NCI-H1930 (cell line): ENCODE data around the gene LLGL1.

Experiments
- DNase-seq, 2 experiments: peaks; one replicate each; lab custom pipeline; 2025; lab: John Stamatoyannopoulos, UW

LLGL1 gene

DNA sequence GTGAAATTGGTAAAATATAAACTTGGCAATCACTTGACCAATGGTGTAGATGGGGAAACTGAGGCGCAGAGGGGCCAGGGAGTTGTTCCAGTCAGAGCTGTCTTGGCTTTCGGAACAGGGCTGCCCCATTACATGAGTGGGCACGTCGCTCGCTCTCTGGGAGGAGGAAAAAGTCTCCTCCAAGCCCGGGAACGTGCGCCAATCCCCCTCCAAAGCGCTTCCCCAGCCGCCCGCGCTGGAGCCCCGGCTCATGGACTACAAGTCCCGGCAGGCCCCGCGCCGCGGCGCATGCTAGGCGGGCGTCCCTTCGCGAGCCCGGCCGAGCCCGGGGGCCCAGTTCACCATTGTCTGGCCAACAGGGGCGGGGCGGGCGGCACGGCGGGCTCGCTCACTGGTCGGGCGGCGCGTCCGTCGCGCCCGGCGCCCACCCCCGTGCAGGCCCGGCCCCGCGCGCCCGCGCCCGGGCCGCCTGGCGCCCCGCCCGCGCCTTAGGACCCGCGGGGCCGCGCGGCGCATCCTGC, at the start of gene LLGL1:
Gene LLGL1 (plus strand): TSS at position 515 of the 521 bp plus-strand sequence. CDS start 48 bp downstream, outside the sequence.
- DNase-seq, result peak; percentile 90 to 95

- no peak for DNase-seq
Measured at GRCh38 chr17:18176176-18176575, 49.3 kb upstream of the LLGL1 start.

- DNase-seq, result no peak
Measured at GRCh38 chr17:18177133-18177532, 48.3 kb upstream of the LLGL1 start.

GRCh38 chr17:18177722-18178121, 47.7 kb upstream of the LLGL1 start:
- no peak for DNase-seq

DNA sequence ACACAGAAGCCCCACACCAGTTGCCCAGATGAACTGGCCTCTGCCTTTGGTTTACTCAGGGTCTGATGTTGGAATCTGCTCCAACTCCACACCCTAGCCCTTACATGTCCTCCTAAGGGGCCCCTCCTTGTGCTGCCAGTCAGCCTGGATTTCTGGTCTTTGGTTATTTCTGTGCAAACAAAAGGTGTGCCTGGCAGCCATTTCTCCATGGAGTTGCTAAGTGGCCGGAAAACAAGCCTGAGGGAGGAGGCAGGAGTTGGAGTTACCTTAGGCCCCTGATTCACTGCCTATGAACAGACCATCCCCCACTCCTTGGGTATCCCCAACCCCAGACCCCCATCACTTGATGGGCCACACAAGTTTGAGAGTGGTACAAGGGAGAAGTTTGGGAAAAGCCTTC, 46.2 kb upstream of the LLGL1 start:
- DNase-seq, result no peak

DNA sequence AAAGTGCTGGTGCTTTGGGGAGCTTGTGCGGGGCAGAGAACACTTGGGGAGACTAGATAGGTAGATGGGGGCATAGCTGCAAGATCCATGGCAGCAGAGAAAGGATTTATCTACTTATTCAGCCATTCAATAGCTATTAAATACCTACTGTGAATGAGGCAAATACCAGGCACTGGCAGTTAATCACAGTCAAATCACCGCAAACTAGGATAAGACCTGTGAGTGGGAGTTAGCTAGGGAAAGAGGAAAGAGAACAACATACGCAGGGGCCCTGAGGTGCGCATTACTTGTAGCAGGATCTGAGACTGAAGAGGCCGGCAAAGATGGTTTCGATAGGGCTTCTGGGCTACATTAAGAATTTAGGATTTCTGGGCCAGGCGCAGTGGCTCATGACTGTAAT, 45.6 kb upstream of the LLGL1 start:
- no peak for DNase-seq

GRCh38 chr17:18181358-18181757, 44.1 kb upstream of the LLGL1 start:
- no peak for DNase-seq

DNA sequence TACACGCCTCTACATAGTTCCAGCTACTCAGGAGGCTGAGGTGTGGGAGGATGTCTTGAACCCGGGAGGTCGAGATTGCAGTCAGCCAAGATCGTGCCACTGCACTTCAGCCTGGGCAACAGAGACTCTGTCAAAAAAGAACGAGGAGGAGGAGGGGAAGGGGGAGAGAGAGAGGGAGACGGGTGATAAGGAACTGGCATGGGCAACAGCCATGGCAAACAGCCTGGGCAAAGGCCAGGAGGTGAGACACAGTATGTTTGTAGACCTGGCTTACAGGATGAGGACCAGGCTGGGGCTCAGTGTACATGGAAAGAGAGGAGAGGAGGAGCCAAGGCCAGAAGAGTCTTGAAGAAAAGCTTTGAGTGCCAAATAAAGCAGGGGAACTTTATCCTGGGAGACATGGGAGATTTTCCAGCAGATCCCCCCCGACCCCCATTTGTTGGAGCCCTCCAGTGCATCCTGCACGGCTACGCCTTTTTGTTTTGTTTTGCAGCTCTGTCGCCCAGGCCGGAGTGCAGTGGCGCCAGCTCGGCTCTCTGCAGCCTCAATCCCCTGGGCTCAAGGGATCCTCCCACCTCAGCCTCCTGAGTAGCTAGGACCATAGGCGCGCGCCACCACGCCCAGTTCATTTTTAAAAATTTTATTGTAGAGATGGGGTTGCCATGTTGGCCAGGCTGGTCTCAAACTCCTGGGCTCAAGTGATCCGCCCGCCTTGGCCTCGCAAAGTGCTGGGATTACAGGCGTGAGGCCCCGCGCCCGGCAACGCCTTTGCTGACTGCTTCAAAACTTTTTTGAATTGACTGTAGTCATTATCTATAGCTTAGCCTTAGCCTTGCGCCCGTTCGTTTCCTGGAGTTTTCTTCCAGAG, 43.1 kb upstream of the LLGL1 start:
- no peak for DNase-seq

- peak; percentile 75 to 86 for DNase-seq
Measured at GRCh38 chr17:18182978-18183333, 42.5 kb upstream of the LLGL1 start.

DNA sequence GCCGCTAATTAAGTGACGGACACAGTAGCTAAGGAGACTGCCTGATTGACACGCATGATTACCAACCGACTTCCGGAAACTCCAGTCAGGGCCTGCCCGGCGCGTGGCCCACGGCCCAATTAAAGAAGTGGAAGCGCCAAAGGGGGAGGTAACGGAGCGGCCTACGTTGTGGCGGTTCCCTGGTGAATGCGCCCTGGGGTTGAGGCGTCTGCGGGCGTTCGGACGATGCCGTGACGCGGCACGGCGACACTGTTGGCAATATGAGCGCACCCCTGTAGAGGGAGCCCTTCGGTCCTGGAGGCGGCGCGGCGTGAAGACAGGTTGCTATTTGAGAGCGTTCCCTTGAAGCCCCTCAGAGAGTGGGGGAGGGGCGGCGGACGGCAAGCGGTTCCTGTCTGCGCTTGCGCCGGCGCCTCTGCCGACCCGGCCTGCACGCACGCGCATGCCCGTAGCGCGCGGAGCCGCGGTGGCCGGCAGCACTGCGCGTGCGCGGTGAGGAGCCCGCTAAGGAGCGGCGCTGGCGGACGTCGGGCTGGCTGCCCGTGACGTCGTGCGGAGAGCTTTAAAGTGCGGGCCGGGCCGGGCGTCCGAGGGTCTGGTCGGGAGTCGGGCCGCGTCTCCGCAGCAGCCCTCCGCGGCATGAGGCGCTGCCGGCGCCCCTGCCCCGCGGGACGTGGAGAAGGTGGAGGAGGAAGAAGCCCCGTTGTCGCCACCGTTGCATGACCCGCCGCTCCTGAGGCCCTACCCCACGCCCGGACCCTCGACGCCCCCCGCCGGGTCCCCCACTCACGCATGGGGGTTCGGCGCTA, 41.9 kb upstream of the LLGL1 start, which contains the start of gene ALKBH5:
Gene ALKBH5 (plus strand): TSS at position 495 of the 809 bp plus-strand sequence. CDS start 416 bp downstream, outside the sequence.
- peak; percentile 99 to 100 for DNase-seq

DNA sequence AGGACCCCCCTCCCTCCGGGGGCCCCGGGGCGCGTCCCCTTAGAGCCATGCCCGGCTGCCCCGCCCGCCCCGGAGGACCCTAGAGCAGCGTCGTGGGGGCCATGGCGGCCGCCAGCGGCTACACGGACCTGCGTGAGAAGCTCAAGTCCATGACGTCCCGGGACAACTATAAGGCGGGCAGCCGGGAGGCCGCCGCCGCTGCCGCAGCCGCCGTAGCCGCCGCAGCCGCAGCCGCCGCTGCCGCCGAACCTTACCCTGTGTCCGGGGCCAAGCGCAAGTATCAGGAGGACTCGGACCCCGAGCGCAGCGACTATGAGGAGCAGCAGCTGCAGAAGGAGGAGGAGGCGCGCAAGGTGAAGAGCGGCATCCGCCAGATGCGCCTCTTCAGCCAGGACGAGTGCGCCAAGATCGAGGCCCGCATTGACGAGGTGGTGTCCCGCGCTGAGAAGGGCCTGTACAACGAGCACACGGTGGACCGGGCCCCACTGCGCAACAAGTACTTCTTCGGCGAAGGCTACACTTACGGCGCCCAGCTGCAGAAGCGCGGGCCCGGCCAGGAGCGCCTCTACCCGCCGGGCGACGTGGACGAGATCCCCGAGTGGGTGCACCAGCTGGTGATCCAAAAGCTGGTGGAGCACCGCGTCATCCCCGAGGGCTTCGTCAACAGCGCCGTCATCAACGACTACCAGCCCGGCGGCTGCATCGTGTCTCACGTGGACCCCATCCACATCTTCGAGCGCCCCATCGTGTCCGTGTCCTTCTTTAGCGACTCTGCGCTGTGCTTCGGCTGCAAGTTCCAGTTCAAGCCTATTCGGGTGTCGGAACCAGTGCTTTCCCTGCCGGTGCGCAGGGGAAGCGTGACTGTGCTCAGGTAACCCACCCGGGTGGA, 41.0 kb upstream of the LLGL1 start:
- no peak for DNase-seq

- no peak for DNase-seq
Measured at GRCh38 chr17:18185391-18185790, 40.0 kb upstream of the LLGL1 start.

DNA sequence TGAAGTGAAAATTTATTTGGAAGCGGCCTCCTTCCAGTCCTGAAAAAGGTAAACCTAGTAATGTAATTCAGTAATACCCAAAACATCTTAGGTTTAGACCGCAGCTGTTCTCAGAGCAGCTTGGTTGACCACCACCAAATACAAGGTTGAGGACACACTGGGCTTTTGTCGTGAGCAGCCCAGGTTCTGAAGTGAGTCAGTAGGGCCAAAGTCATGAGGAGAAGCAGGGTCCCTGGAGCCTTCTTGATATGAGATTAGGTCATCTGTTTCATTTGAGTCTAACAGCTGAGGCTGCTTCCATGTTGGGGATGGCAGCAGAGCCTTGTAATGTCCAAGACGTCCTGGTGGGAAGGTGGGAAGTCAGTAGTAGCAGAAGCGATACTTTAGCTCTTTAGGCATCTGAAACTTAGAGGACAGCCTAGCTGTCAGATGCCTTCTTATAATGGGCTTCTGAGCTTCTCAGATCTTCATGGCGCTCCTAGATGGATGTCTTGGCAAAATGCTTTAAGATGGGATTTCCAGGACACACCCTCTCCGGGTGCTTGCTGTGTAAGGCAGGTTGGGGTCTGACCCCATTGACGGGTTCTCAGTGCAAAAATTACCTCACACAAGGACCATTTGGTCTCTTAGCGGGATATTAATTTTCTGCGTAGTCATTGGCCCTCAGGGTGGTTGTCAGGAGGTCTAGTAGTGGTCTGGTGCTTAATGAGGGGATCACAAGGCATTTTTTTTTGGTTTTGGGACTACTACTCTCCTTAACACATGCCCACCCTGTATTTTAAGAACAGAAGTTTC, 39.4 kb upstream of the LLGL1 start:
- no peak for DNase-seq

GRCh38 chr17:18186627-18186982, 38.8 kb upstream of the LLGL1 start:
- DNase-seq, result no peak

DNA sequence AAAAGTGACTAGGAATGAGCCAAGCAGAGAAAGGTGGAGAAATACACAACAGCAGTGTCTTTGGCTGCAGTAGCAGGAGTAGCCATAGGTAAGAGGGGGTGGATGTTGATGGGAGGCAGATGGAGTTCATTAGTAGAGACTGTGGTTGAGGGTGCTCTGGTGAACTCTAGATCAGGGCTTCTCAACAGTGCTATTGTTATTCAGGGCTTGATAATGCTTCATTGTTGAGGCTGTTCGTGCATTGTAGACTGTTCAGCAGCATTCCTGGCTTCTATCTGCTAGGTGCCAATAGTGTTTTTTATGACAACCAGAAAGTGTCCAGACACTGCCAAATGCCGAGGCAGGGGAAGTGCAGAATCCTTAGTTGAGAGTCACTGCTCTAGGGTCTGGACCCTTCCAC, 38.2 kb upstream of the LLGL1 start:
- DNase-seq, result no peak

DNA sequence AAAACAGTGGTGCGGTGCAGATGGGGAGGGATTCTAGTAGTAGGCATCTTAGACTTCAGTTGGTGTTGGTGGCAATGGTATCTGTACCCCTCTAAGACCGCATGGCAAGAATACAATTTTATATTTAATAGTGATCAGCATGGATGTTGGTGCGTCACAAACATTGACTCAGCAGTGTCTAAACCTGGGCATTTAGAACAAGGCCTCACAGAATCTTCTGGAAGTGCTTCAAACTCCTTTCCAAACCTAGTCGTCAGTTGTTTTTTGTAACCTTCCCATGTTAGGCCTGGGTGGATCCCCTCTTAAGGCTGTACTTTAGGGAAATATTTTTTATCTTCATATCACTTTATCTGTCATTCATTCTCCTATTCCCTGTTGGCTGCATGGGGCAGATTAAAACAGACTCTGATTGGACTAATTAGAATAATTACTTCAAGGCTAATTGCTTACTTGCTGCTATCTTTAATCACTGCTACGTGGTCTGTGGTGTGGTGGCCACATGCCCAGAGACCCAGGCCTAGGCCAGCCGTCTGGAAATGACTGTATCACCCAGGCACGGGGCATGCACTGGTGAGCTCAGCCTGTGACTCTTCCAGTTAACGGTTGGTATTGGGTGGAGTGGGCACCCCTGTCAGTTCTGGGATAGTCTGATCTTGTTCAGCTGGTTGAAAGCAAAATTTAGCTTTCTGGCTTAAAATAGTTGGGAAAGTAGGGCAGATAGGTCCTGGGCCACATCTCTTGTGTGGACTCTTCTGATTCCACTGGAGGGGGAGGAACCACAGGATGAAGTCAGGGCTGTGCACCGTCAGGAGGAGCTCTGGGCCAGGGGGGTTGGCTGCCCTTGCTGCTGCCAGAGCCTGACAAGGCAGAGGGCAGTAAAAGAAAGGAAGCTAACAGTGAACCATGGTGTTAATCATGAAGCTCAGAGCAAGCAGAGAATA, 37.3 kb upstream of the LLGL1 start:
- no peak for DNase-seq

GRCh38 chr17:18190628-18191235, 34.7 kb upstream of the LLGL1 start:
- no peak for DNase-seq

DNA sequence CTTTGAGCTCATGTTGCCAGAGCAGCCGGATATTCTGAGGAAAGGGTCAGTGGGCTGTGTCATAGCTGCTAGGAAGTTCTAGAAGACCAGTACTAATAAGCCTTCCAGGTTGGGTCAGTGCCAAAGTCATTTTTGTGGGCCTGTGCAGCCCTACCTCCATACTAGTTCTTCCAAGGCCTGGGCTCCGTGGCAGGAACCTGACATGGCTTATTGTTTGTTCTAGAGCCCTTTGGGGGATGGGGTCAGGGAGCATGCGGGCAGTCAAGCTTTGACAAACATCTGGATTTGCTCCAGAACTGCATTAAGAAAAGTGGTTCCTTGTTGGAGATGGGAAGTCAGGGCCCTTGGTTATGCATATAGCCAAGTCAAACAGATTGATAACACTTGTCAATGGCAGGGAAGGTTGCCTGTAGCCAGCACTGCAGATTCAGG, 34.2 kb upstream of the LLGL1 start:
- no peak for DNase-seq

- no peak for DNase-seq
Measured at GRCh38 chr17:18191967-18192366, 33.5 kb upstream of the LLGL1 start.
